HepG2 (cell line): ENCODE results near the gene HDDC3. TPM values are rescaled to one million over a fixed set of nuclear protein-coding genes. Genes with fewer than 3 reads are reported as not detected.

Source experiments
- BRD4 ChIP-seq: sonication (generic); formaldehyde crosslinking; IDR thresholded peaks from 2 replicates; pipeline ENCODE4 v1.4.0; 2020; ENCODE audit warnings: missing genetic modification reagents
- CBFB ChIP-seq: sonication (generic); formaldehyde crosslinking; IDR thresholded peaks from 2 replicates; pipeline ENCODE4 v1.4.0; 2020; ENCODE audit warnings: missing genetic modification reagents
- ETV5 ChIP-seq: IDR thresholded peaks from 2 replicates; pipeline ENCODE4 v1.6.1; 2018; ENCODE audit warnings: missing biosample characterization, missing genetic modification reagents, inconsistent platforms, borderline replicate concordance
- FIP1L1 ChIP-seq: fragments of 200-400 bp; formaldehyde crosslinking; IDR thresholded peaks from 2 replicates; pipeline ENCODE4 v1.6.1; 2018; ENCODE audit warnings: low read depth, mild to moderate bottlenecking, low read length, moderate library complexity, borderline replicate concordance; ENCODE audit not compliant: insufficient read depth
- GATAD2A ChIP-seq: IDR thresholded peaks from 2 replicates; pipeline ENCODE4 v1.6.1; 2016
- HMG20A ChIP-seq: IDR thresholded peaks from 2 replicates; pipeline ENCODE4 v1.6.1; 2016; ENCODE audit warnings: borderline replicate concordance
- KDM2A ChIP-seq: sonication (generic); formaldehyde crosslinking; IDR thresholded peaks from 2 replicates; pipeline ENCODE4 v1.4.0; 2020; ENCODE audit warnings: low read depth, missing genetic modification reagents, borderline replicate concordance
- MIER2 ChIP-seq: IDR thresholded peaks from 2 replicates; pipeline ENCODE4 v1.6.1; 2016; ENCODE audit warnings: missing biosample characterization, missing genetic modification reagents
- PHF20 ChIP-seq: sonication (generic); formaldehyde crosslinking; IDR thresholded peaks from 2 replicates; pipeline ENCODE4 v1.5.0; 2020; ENCODE audit warnings: mild to moderate bottlenecking, missing genetic modification reagents
- POLR2A ChIP-seq, 2 experiments: IDR thresholded peaks; 2 replicates each; pipeline ENCODE4 v1.6.1; 2011; ENCODE audit warnings: low read depth in 2 of 2, low read length in 2 of 2, mild to moderate bottlenecking in 1 of 2, moderate library complexity in 1 of 2; ENCODE audit not compliant: insufficient read depth in 1 of 2
- RARG ChIP-seq: sonication (generic); formaldehyde crosslinking; IDR thresholded peaks from 2 replicates; pipeline ENCODE4 v1.4.0; 2020; ENCODE audit warnings: low read depth, mild to moderate bottlenecking, missing genetic modification reagents
- SP140L ChIP-seq: sonication (generic); formaldehyde crosslinking; IDR thresholded peaks from 2 replicates; pipeline ENCODE4 v1.4.0; 2020; ENCODE audit warnings: missing genetic modification reagents, borderline replicate concordance
- SP4 ChIP-seq: sonication (generic); formaldehyde crosslinking; IDR thresholded peaks from 2 replicates; pipeline ENCODE4 v1.8.1; 2023; ENCODE audit warnings: mild to moderate bottlenecking, missing genetic modification reagents
- TBP ChIP-seq: sonication (generic); formaldehyde crosslinking; IDR thresholded peaks from 2 replicates; pipeline ENCODE4 v1.5.0; 2020; ENCODE audit warnings: missing genetic modification reagents
- TGIF2 ChIP-seq: IDR thresholded peaks from 2 replicates; pipeline ENCODE4 v1.6.1; 2016; ENCODE audit warnings: control low read depth, missing compliant biosample characterization
- ZBTB7B ChIP-seq: sonication (generic); formaldehyde crosslinking; IDR thresholded peaks from 2 replicates; pipeline ENCODE4 v1.4.0; 2020; ENCODE audit warnings: missing genetic modification reagents
- ZFP1 ChIP-seq: IDR thresholded peaks from 2 replicates; pipeline ENCODE4 v1.6.1; 2016
- ZNF124 ChIP-seq: sonication (generic); formaldehyde crosslinking; IDR thresholded peaks from 2 replicates; pipeline ENCODE4 v1.4.0; 2020; ENCODE audit warnings: missing genetic modification reagents
- ZNF383 ChIP-seq: sonication (generic); formaldehyde crosslinking; IDR thresholded peaks from 2 replicates; pipeline ENCODE4 v1.4.0; 2020; ENCODE audit warnings: missing genetic modification reagents, mild to moderate bottlenecking, borderline replicate concordance
- ZNF7 ChIP-seq: IDR thresholded peaks from 2 replicates; pipeline ENCODE4 v1.6.1; 2016; ENCODE audit warnings: missing biosample characterization, missing genetic modification reagents
- polyA plus RNA-seq, 8 experiments: library from polyadenylated mRNA; depleted of rRNA in 3 of 8; stranded (reverse) in 7 of 8; unstranded in 1 of 8; fragments of >200 nt; fragmentation: Illumina TruSeq in 4 of 8; extraction: Trizol in 4 of 8; gene quantifications; 2 replicates each; pipeline versions ENCODE4 v1.2.1 to v1.2.3, GENCODE V29; 2011 to 2016; ENCODE audit warnings: low read depth in 4 of 8, missing spikeins in 1 of 8, mixed read lengths in 1 of 8; ENCODE audit not compliant: insufficient read depth in 1 of 8
- total RNA-seq, 5 experiments: library from RNA; depleted of rRNA; stranded (reverse); fragments of >200 nt; fragmentation: Illumina TruSeq; extraction: Trizol; gene quantifications; 2 replicates each; pipeline ENCODE4 v1.2.3, GENCODE V29; 2016; ENCODE audit warnings: low read depth in 1 of 5
- TF ChIP-seq, protein P1 (sequence below): sonication (generic); formaldehyde crosslinking; conservative IDR thresholded peaks from 2 replicates; pipeline ENCODE4 v1.4.0; 2020; ENCODE audit warnings: missing genetic modification reagents
- TF ChIP-seq, protein P2 (sequence below): sonication (generic); formaldehyde crosslinking; IDR thresholded peaks from 2 replicates; pipeline ENCODE4 v1.4.0; 2020; ENCODE audit warnings: mild to moderate bottlenecking, missing genetic modification reagents
- TF ChIP-seq, protein P3 (sequence below): sonication (generic); formaldehyde crosslinking; IDR thresholded peaks from 2 replicates; pipeline ENCODE4 v1.4.0; 2020; ENCODE audit warnings: missing genetic modification reagents
- TF ChIP-seq, protein P4 (sequence below): sonication (generic); formaldehyde crosslinking; IDR thresholded peaks from 2 replicates; pipeline ENCODE4 v1.4.0; 2020; ENCODE audit warnings: mild to moderate bottlenecking, missing genetic modification reagents

HDDC3 gene
- total and polyA plus RNA-seq, 2 of the 13 experiments (the other 11 are each of a cell fraction or from before 2014, with no cell fraction given) = 18.7 to 28.3 TPM

- TF ChIP-seq GATAD2A (CRISPR knock-in tag) (peak; percentile 53; the same call in 1 of the 2 replicates), HMG20A (no peak), ETV5 (CRISPR knock-in tag) (peak; percentile 41; the same call in 1 of the 2 replicates), ZNF7 (CRISPR knock-in tag) (0 out of 2 replicates have a peak, but pooled peaks have one; percentile 22), ZNF383 (CRISPR knock-in tag) (no peak), ZNF124 (peak; percentile 75; the same call in 1 of the 2 replicates), SP140L (no peak), ZFP1 (0 out of 2 replicates have a peak, but pooled peaks have one; percentile 56), CBFB (CRISPR knock-in tag) (0 out of 2 replicates have a peak, but pooled peaks have one; percentile 49), SP4 (no peak), POLR2A (IDR thresholded peaks at IDR 0.05; ENCODE audit: insufficient read depth in 1 of 2, low read depth in 2 of 2, low read length in 2 of 2) (peak; percentile 37 to 39; a peak in 2 of 4 replicates), KDM2A (CRISPR knock-in tag) (peak; percentile 94), PHF20 (CRISPR knock-in tag) (peak; percentile 33; the same call in 1 of the 2 replicates), RARG (no peak), TGIF2 (CRISPR knock-in tag) (0 out of 2 replicates have a peak, but pooled peaks have one; percentile 17), TBP (CRISPR knock-in tag) (no peak), BRD4 (CRISPR knock-in tag) (0 out of 2 replicates have a peak, but pooled peaks have one; percentile 22), MIER2 (peak; percentile 47; the same call in 1 of the 2 replicates), FIP1L1 (no peak), ZBTB7B (peak; percentile 75)
- TF ChIP-seq, protein P1, sequence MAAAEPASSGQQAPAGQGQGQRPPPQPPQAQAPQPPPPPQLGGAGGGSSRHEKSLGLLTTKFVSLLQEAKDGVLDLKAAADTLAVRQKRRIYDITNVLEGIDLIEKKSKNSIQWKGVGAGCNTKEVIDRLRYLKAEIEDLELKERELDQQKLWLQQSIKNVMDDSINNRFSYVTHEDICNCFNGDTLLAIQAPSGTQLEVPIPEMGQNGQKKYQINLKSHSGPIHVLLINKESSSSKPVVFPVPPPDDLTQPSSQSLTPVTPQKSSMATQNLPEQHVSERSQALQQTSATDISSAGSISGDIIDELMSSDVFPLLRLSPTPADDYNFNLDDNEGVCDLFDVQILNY = 0 out of 2 replicates have a peak, but pooled peaks have one; percentile 29
- TF ChIP-seq, protein P2, sequence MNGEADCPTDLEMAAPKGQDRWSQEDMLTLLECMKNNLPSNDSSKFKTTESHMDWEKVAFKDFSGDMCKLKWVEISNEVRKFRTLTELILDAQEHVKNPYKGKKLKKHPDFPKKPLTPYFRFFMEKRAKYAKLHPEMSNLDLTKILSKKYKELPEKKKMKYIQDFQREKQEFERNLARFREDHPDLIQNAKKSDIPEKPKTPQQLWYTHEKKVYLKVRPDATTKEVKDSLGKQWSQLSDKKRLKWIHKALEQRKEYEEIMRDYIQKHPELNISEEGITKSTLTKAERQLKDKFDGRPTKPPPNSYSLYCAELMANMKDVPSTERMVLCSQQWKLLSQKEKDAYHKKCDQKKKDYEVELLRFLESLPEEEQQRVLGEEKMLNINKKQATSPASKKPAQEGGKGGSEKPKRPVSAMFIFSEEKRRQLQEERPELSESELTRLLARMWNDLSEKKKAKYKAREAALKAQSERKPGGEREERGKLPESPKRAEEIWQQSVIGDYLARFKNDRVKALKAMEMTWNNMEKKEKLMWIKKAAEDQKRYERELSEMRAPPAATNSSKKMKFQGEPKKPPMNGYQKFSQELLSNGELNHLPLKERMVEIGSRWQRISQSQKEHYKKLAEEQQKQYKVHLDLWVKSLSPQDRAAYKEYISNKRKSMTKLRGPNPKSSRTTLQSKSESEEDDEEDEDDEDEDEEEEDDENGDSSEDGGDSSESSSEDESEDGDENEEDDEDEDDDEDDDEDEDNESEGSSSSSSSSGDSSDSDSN (CRISPR knock-in tag) = peak; percentile 84
- TF ChIP-seq, protein P3, sequence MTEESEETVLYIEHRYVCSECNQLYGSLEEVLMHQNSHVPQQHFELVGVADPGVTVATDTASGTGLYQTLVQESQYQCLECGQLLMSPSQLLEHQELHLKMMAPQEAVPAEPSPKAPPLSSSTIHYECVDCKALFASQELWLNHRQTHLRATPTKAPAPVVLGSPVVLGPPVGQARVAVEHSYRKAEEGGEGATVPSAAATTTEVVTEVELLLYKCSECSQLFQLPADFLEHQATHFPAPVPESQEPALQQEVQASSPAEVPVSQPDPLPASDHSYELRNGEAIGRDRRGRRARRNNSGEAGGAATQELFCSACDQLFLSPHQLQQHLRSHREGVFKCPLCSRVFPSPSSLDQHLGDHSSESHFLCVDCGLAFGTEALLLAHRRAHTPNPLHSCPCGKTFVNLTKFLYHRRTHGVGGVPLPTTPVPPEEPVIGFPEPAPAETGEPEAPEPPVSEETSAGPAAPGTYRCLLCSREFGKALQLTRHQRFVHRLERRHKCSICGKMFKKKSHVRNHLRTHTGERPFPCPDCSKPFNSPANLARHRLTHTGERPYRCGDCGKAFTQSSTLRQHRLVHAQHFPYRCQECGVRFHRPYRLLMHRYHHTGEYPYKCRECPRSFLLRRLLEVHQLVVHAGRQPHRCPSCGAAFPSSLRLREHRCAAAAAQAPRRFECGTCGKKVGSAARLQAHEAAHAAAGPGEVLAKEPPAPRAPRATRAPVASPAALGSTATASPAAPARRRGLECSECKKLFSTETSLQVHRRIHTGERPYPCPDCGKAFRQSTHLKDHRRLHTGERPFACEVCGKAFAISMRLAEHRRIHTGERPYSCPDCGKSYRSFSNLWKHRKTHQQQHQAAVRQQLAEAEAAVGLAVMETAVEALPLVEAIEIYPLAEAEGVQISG = peak; percentile 88
- TF ChIP-seq, protein P4, sequence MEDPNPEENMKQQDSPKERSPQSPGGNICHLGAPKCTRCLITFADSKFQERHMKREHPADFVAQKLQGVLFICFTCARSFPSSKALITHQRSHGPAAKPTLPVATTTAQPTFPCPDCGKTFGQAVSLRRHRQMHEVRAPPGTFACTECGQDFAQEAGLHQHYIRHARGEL (CRISPR knock-in tag) = no peak
These were observed 30.1 kb downstream of the HDDC3 start (continued) for GRCh38 chr15:90902040-90902839.
